ENCODE results near the gene ACAD11.

DNA sequence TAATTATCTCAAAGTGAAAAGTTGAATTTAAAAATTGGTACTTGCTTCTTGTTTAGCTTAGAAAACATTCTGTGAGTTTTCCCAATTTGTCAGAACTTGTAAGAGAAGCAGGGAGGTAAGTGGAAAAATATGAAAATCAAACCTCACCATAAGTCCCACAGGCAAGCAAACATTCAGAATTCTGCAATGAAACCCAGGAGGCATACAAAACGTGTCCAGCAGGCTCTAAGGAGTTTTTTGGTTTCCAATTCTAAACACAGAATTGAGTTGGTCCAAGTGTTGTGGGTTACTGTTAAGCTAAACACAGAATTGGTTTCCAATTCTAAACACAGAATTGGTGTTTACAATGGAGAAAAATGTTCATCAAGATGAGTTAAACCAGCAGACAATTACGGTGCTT lies 89.6 kb downstream of the ACAD11 start:
- TF ChIP-seq CTCF (conservative IDR thresholded peaks at IDR 0.05; ENCODE audit: low read length) = no peak
- no peak for TF ChIP-seq EZH2phosphoT487 (IDR thresholded peaks at IDR 0.05; ENCODE audit: borderline replicate concordance, low read depth, low read length)

All from OCI-LY7 (cell line).